GM21786 (cell line): ENCODE measurements around the gene ASPSCR1.

ENCODE experiments used
- ATAC-seq: cut with Tn5 transposase; IDR thresholded peaks from one replicate; pipeline ENCODE4 v1.9.1; 2021; ENCODE audit not compliant: unreplicated experiment

ASPSCR1 gene

DNA sequence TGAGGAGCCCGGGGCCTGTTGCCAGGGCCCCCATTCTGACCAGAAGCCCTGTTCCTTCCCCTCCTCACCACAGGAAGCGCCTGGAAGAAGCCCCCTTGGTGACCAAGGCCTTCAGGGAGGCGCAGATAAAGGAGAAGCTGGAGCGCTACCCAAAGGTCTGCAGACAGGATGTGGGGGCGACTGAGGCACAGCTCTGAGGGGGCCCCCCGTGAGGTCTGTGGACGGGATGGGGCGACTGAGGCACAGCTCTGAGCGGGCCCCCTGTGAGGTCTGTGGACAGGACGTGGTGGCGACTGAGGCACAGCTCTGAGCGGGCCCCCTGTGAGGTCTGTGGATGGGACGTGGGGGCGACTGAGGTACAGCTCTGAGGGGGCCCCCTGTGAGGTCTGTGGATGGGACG is 32.0 kb downstream of the ASPSCR1 start:
- ATAC-seq: no peak

DNA sequence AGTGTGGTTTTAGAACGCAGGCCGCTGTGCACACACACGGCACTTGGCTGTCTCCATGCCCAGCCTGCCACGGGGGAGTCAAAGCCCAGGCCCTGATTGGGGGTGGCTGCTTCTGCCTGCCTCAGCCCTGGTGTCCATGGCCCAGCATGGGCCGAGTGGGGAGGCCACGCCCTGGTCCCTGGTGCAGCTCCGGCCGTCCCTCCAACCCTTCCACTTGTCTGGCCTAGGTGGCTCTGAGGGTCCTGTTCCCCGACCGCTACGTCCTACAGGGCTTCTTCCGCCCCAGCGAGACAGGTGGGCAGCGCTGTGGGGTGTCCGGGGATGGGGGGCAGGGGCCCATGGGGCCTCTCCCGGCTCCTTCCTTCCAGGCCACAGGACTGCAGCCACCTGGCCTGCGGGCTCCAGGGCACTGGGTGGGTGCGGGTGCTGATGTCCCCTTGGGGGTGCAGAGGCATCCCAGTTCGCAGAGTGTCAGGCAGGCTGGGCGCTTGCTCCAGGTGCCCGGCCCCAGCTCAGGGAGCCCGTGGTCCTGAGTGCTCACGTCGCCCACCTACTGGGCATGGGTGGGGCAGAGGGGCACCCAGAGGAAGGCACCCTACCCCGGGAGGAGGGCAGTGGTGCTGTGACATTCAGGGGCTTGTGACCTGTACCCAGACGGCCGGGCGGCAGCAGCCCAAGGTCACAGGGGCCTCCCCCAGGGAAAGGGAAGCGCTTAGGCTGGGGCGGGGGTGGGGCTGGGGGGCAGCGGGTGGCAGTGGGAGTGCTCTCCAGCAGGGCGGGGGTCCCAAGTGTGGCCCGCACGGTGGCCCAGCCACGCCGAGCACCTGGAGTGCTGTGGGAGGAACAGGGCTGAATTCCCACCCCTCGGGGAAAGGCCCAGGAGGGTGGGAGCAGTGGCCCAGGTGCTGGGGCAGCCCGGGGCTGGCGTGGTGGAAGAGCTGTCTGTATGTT is 33.4 kb downstream of the ASPSCR1 start:
- ATAC-seq: no peak

DNA sequence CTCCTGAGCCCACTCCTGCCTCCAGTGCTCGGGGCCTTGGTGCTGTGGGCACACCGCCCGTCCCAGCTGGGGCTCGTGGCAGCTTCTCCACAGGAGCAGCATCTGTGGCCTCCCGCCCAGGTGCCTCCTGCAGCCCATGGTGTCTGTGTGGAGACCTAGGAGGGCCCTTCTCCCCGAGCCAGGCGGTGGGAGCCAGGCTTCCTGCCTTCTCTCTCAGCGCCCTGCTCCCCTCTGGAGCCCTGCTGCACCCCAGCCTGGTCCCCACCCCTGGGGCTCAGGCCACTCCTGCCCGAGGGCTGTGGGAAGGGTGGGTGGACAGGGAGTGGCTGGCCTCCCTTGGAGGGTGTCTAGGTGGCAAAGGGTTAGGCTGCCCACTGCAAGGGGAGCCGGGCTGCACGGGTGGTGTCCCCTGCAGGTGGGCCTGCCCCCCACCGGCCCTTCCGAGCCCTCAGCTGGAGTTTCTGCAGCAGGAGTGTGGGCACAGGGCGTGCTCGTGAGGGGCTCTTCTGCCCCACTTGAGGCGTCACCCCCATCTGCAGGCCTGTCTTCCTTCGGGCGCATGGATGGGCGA is 34.3 kb downstream of the ASPSCR1 start:
- ATAC-seq: no peak

DNA sequence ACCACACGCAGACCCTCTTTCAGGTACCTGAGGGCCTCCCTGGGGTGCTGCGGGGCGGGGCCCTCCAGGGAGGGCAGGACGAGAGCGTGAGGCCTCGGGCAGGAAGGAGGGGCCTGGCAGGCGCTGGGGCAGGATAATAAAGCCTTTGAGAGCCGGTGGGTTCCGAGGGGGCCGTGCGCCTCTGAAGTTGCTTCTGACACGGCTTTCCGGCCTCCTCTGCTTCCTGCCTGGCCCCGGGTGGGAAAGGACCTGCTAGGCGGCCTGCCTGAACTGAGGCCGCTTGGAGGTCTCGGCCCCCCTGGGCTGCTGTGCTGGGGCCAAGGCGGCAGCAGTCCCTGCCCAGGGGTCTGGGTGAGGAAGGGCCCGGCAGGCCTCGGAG is 34.8 kb downstream of the ASPSCR1 start:
- no peak for ATAC-seq

DNA sequence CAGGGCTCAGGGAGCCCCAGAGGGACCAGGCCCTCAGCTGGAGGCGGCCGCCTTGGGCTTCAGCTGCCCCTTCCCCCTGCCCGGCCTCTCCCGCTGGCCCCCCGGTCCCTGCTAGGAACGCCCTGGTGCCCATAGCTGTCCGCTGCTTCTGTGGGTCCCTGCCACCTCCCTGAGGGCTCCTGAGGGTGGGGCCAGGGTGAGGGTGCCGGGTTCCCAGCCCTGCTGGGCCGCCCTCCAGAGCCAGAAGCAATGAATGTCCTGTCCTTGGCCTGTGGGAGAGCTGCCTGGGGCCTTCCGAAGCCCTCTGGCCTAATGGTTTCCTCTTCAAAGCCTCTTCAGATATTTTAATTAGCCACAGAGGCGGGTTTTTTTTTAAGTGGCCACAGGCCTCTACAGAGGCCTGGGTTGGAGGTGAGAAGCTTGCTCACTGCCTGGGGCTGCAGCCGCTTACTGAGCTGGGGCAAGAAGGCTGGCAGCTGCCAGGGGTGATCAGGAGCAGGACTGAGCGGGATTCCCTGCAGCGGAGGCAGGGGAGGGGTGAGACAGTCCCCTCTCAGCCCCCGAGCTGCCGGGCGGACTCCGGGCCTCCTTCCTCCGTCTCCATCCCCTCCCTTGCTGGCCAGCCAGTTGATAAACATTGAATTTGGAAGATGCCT is 35.3 kb downstream of the ASPSCR1 start:
- no peak for ATAC-seq

DNA sequence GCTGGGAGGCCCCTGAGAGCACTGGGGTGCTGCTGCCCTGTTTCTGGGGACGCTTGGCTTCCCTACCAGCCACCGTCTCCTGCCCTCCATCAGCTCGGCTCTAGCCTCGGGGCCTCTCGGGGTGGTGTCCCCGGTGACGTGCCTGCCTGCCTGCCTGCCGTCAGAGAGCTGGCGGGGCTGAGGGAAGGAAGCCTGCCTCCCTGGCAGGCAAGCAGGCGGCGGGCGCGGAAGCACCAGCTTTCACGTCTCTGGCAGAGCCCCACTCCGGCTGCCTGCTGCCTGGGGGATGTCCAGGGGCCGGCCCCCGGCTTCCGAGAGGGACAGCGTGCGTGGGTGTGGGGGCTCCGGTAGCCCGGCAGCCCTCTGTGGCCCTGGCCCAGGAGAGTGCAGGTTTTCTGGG is 35.9 kb downstream of the ASPSCR1 start:
- no peak for ATAC-seq

DNA sequence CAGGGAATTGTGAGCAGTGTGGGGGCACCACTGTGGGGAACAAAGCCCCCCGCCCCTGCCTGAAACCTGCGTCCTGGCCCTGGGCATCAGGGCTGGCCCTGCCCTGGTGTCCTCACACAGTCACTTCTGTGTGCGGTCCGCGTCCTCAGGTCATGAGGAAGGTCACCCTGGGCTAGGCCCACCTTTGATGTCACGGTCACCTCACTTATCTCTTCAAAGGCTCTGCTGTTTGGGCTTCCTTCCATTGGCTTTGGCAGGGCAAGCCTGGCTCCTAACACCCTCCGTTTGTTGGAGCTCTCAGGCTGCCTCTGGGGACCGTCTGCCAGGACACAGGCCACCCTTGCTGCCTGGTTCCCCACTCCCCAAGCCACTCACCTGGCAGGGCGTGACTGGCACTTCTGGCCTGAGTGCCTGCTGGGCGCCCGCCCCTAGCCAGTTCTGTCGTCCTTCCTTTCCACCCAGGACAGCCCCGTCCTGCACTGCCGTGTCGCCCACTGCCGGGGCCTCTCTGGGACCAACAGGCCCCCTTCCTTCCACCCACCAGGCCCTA is 36.4 kb downstream of the ASPSCR1 start:
- ATAC-seq: no peak

DNA sequence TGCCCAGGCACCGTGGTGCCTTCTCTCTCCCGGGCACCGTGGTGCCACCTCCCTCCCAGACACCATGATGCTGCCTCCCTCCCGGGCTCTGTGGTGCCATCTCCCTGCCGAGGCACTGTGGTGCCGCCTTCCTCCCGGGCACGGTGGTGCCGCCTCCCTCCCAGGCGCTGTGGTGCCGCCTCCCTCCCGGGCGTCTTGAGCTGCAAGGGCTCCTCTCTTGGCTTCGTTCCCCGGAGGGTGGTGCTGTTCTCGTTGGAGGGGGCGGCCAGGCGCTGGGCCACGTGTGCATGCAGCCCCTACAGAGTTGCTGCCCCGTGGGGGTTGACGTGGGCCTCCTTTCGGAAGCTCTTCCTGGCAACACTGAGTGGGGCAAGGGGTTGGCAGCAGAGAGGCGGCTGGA is 37.0 kb downstream of the ASPSCR1 start:
- no peak for ATAC-seq

DNA sequence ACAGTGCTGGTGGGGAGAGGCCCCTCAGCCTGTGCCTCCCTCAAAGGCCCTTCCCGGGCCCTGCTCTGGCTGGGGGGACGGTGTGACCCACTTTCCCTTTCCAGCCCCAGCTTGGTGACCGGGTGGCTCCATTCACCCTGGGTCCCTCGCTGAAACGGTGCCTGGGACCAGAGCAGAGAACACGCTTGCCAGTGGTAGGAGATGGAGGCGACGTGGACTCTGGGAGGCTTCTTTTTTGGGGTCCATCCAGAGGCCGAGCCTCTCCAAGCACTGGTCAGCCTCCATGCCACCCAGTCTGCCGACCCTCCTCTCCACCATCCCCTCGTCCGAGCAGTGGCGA is 37.5 kb downstream of the ASPSCR1 start:
- ATAC-seq: no peak

DNA sequence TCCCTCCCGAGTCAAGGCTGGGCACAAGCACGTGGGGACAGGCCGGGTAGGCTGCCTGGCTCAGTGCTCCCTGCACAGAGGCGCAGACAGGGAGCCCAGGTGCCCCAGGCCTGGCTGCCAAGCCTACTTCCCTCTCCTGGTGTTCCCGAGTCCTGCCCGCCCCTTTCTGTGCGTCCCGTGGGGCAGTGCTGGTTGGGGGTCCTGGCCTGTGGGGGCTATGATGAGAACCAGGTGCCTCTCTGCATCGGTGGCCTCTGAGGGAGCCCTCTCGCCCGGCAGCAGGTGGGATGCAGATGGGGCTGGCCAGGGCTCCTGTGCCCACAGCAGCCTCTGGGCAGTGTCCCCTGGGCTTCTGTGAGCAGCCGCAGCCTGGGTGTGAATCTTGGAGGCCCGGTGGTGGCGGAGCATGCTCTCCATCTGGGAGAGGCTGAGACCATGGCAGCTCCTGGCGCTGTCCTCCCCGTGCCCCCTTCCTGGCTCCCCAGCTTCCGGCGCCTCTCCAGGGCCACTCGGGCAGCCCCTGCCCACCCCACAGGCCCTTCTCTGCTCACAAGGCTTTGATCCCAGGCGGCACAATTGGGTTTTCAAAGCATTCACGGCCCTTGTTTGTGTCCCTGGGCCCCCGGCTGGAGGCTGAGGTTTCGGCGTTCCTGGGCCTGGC is 38.0 kb downstream of the ASPSCR1 start:
- no peak for ATAC-seq

DNA sequence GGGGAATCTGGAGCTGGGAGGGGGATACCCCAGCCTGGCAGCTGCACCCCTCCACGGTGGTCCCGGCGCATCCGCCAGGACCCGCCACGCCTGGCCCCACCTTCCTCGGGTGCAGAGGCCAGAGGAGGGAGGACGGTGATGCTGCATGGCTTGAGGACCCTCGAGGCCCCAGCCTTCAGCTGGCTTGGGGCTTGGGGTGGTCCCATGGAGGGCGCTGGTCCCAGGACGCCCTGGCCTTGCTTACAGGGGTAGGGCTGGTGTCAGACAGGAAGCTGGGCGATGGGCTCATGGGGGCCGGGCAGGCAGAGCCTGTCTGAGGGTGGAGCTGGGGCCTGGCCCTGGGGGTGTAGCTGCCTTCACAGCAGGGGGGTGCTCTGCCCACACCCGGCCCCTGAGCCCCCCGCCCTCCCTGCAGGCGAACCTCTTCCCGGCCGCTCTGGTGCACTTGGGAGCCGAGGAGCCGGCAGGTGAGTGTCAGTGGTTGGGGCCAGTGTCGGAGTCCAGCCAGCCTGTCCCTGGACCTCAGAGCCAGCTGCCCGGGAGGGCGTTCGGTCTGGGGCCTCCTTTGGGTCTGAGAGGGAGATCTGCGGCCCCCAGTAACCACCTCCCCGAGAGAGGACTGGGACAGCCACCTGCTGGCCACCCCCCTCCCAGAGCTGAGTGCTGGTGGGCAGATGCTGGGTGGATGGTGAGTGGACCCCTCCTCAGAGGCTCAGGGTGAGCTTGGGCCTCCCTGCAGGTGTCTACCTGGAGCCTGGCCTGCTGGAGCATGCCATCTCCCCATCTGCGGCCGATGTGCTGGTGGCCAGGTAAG is 38.8 kb downstream of the ASPSCR1 start:
- ATAC-seq: no peak

DNA sequence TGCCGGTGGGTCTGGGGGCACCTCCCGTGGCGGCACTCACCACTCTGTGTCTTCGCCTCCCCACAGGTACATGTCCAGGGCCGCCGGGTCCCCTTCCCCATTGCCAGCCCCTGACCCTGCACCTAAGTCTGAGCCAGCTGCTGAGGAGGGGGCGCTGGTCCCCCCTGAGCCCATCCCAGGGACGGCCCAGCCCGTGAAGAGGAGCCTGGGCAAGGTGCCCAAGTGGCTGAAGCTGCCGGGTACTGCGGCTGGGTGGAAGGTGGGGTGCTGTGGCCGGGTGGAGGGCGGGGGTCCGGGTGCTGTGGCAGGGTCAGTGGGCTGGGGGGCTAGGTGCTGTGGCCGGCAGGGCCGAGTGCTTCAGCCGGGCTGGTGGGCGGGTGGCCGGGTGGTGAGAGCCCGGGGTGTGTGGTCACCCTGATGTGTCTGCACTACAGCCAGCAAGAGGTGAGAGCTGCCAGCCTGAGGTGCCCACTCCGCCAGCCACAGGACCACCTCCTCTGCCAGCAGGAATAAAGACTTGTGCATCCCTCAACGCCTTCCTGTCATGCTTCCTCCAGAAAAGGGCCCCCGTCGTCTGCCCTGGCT is 39.5 kb downstream of the ASPSCR1 start:
- no peak for ATAC-seq

DNA sequence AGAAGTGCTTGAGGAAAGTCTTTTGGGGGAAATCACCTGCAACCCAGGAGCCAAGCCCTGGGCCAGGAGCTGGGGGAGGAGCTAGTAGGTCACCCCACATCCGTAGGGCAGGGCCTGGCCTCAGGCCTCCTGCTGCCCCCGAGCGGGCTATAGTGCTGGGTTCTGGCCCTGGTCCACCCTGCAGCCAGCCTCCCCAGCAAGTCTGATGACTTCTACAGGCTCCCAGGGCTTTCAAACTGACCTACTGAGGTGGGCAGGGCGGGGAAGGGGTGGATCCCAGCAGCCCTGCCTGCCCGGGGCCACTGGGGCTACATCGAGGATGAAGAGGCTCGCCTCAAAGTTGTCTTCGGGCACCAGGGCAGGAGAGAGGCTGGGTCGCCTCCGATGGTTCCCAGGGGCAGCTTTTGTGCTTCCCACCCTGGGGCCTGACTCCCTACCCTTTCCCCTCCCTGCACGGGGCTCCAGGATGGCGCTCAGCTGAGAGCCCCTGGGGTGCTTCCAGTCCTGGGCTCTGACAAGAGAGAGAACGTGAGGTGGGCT is 40.3 kb downstream of the ASPSCR1 start:
- ATAC-seq: no peak

DNA sequence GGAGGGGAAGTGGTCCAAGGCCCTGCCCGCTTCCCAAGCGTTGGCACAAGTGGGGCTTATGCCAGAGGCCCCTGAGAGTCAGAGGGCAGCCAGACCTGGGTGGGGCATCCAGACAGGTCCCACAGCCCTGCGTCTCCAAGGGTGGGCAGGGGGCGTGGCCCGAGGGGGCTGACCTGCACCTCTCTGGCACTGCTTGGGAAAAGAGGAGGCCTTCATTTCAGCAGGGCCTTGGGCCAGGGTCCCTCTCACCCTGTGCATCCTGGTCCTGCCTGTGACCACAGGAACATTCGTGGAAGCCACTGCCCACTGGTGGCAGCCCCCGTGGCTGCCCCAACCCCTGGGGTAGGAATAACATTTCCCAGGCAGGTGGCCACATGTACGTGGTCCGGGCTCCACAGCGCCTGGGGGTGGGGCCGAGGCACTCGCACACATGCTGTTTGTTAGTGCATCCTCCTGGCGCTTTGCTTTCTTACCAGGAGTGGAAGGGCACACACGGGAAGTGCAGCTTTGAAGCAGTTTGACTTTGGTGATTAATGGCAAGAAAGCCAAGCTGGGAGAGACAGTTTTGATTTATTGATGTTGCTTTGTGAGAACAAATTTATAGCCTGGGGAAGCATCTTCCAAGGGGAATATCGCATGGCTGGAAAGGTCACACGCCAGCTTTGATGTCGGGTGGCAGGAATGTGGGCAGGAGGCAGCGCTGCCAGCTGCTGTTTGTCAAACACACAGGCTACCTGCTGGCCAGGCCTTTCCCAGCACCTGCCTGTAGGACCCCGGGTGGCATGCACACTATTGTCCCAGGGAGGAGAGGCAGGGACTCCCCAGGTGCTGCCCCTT is 40.9 kb downstream of the ASPSCR1 start:
- ATAC-seq: no peak

DNA sequence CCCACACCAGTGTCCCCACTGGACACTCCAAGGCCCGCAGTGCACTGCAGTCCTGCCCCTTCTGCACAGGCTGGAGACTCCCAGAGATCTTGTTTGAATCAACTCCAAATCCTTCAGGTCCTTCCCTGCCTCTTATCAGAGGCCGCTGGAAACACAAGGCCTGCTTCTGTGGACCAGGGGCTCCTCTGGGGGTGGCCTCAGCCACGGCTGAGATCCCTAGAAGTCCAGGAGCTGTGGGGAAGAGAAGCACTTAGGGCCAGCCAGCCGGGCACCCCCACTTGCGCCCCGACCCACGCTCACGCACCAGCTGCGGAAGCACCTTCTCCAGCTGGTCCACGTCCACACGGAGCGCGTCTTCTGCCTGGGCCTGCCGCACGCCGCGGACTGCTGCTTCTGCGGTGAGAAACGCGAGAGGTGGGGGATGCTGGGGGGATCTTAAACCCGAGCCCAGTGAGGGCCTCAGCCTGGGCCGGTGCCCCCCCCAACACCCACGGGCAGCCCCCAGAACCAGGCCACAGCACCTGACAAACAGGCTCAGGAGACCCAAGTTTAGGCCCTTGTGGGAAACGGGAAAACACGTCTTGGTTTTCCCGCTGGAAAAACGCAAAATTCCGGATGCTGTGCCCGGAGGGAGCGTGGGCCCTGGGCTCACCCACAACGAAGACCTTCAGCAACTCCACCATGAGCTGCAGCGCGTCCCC is 41.7 kb downstream of the ASPSCR1 start:
- ATAC-seq: no peak

DNA sequence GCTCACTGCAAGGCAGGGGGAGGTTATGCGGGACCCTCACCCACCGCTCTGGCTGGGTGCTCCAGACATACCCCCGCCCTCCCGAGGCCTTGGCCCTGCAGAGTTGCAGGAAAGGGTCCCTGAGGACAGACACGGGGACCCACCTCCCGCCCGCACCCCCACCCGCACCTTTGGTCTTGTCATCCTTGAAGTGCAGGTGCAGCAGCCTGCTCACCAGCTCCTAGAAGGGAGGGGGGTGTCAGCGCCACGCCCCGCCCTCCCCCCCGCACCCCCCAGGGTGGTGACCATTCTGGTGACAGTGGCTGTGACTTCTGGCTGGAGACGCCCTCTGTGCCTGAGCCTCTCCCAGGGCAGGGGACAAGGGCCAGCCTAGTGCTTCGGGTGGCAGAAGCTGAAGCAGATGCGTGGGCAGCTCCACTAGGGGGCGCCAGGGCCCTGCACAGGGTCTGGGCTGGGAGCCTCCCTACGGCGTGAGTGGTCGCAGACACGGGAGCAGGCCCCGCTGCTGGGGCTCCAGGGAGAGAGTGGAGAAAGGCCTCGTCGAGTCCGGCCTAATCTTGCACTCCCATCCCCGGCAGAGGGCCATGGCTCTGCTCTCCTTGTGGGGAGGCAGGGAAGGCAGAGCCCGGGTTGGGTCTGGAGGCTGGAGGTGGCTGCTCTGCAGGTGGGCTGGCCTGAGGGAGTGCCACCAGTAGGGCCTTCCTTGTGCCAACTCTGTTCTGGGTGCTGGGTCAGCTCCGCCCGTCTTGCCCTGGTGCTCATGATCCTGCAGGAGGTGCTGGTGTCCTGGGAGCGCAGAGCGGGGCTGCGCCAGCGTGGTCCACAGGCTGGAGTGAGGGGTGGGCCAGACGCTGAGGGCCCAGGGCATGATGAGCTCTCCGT is 42.5 kb downstream of the ASPSCR1 start:
- ATAC-seq: no peak

DNA sequence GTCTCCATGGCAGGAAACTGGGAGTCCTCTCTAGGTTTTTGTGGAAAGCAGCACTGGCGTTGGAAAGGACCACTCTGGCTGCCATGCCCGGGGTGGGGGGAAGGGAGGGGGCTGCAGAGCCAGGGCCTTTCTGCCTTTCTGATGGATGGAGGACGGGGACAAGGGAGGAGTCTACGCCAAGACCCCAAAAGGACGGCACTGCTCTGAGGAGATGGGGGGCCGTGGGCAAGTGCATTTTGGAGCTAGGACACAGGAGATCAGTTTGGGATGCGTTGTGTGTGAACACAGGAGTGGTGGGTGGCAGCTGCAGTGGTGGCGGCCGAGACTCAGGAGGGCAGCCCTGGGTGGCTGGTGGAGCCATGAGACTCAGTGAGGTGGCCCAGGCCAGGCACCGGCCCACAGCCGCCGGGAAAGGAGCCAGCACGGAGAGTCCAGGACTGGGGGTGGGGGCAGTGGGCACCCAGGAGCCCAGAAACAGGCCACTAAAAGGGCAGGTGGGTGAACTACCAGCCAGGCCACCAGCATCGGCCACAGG is 43.2 kb downstream of the ASPSCR1 start:
- ATAC-seq: no peak
